Kidney (tissue), 14 donors: Measurements from ENCODE around the gene SOX6. TPM values are rescaled to one million over a fixed set of nuclear protein-coding genes. Genes with fewer than 3 reads are reported as not detected.

ENCODE experiments used
- DNase-seq, 5 donors: peaks; one replicate each; pipeline ENCODE4 v3.0.0-alpha.2; 2013 to 2020
- FAIRE-seq: peaks from 2 replicates; lab custom pipeline; 2012; peaks lifted over from hg19 to GRCh38; lab: Jason Lieb, UNC
- H3K27ac ChIP-seq, 2 donors: one replicate each; pipeline ENCODE4 v1.7.0; 2013; ENCODE audit warnings: low read depth in 2 of 2, low read length in 2 of 2, inconsistent platforms in 1 of 2
- H3K27me3 ChIP-seq: one replicate; pipeline ENCODE4 v1.7.1; 2013; ENCODE audit warnings: low read length, inconsistent platforms; ENCODE audit not compliant: control insufficient read depth, insufficient read depth
- H3K36me3 ChIP-seq, 3 donors: one replicate each; pipeline versions ENCODE4 v1.7.0 to v1.7.1; 2013; ENCODE audit warnings: low read length in 3 of 3, control low read depth in 1 of 3, inconsistent platforms in 1 of 3; ENCODE audit not compliant: insufficient read depth in 3 of 3, control insufficient read depth in 2 of 3
- H3K4me1 ChIP-seq, 3 donors: one replicate each; pipeline versions ENCODE4 v1.7.0 to v1.7.1; 2013; ENCODE audit warnings: low read length in 3 of 3, inconsistent platforms in 1 of 3, low read depth in 1 of 3; ENCODE audit not compliant: control insufficient read depth in 2 of 3, insufficient read depth in 2 of 3
- H3K4me3 ChIP-seq, 3 donors: one replicate each; pipeline versions ENCODE4 v1.7.0 to v1.8.1; 2013; ENCODE audit warnings: low read length in 3 of 3, control low read depth in 1 of 3, inconsistent platforms in 1 of 3
- H3K9ac ChIP-seq, 3 donors: one replicate each; pipeline versions ENCODE4 v1.7.0 to v1.7.1; 2013; ENCODE audit warnings: low read length in 3 of 3, control low read depth in 1 of 3, inconsistent platforms in 1 of 3
- H3K9me3 ChIP-seq, 3 donors: one replicate each; pipeline versions ENCODE4 v1.7.0 to v1.7.1; 2013; ENCODE audit warnings: low read length in 3 of 3, control low read depth in 1 of 3, inconsistent platforms in 1 of 3; ENCODE audit not compliant: control insufficient read depth in 2 of 3, insufficient read depth in 1 of 3
- CTCF ChIP-seq: IDR thresholded peaks from 3 replicates; pipeline ENCODE4 v1.5.1; 2012; ENCODE audit warnings: mild to moderate bottlenecking, moderate library complexity, borderline replicate concordance; ENCODE audit not compliant: insufficient read depth; ENCODE audit errors: extremely low read depth
- intact Hi-C: fragments of 100-400 bp; cut with DNase I; formaldehyde crosslinking; loops from one replicate; pipeline ENCODE4 v1.11.1; 2022
- polyA plus RNA-seq: library from polyadenylated mRNA; stranded (reverse); fragments of 350-450 nt; fragmentation: Illumina TruSeq; extraction: RNeasy Lipid Tissue Mini Kit (QIAGEN cat#74804); gene quantifications from one replicate; pipeline ENCODE4 v1.2.3, GENCODE V29; 2014; ENCODE audit warnings: low read depth, low replicate concordance; ENCODE audit not compliant: insufficient read depth
- total RNA-seq: library from RNA; stranded (reverse); fragmentation: NEBNext Ultra II Directional; extraction: Animal tissue kit (Norgen Biotek cat#: 25700); gene quantifications from one replicate; pipeline ENCODE4 v1.2.1, GENCODE V29; 2021
- donor health status: control.
- donor health status: control.
- donor health status: control.
- donor health status: control.
- donor health status: control.
- donor health status: DM: yes; HTN: yes; CAD: no.
- donor health status: Normal renal cell carcinoma (clear cell type).

Gene SOX6
- total and polyA plus RNA-seq, 2 donors from 2014 or later: 5.0 to 47.3 TPM

GRCh38 chr11:16215352-16215751 lies 141.0 kb downstream of the SOX6 start:
- FAIRE-seq (no peak), DNase-seq (no peak)
- Histone ChIP-seq H3K9me3 (no peaks in the 10 kb centered on the region), H3K27me3 (no peaks in the 10 kb centered on the region), H3K27ac (no peak overlapping the region), H3K9ac (no peak overlapping the region), H3K4me1 (no peaks in the 10 kb centered on the region), H3K4me3 (no peak overlapping the region), H3K36me3 (no peaks in the 10 kb centered on the region)
- no peak for TF ChIP-seq CTCF
- intact Hi-C loops: no loop called here

GRCh38 chr11:16211407-16211806 lies 144.9 kb downstream of the SOX6 start:
- no peak for FAIRE-seq
- H3K36me3 ChIP-seq: no peaks in the 10 kb centered on the region
- no peak overlapping the region for H3K27ac ChIP-seq

GRCh38 chr11:16204261-16204660 lies 152.1 kb downstream of the SOX6 start:
- FAIRE-seq (no peak), DNase-seq (no peak)
- Histone ChIP-seq H3K9ac (no peak overlapping the region), H3K36me3 (no peaks in the 10 kb centered on the region), H3K4me1 (no peaks in the 10 kb centered on the region), H3K9me3 (no peaks in the 10 kb centered on the region), H3K4me3 (no peak overlapping the region), H3K27ac (no peak overlapping the region), H3K27me3 (no peaks in the 10 kb centered on the region)
- no peak for TF ChIP-seq CTCF
- intact Hi-C loops: no loop called here

More at GRCh38 chr11:16211407-16211806, 144.9 kb downstream of the SOX6 start:
- no peak for DNase-seq
- TF ChIP-seq CTCF: no peak
- Histone ChIP-seq H3K9ac (no peak overlapping the region), H3K4me1 (no peaks in the 10 kb centered on the region), H3K27me3 (no peaks in the 10 kb centered on the region), H3K4me3 (no peak overlapping the region), H3K9me3 (no peaks in the 10 kb centered on the region)
- intact Hi-C loops: no loop called here

GRCh38 chr11:16195651-16196050 lies 160.7 kb downstream of the SOX6 start:
- H3K4me3 ChIP-seq: no peak overlapping the region
- no peak overlapping the region for H3K27ac ChIP-seq
- DNase-seq (no peak), FAIRE-seq (no peak)
- intact Hi-C loops: no loop called here
- no peak overlapping the region for H3K9ac ChIP-seq
- H3K4me1 ChIP-seq: peaks cover 0 to 3% (median 0%) of the 10 kb centered on the region in 3 donors
- H3K36me3 ChIP-seq: no peaks in the 10 kb centered on the region
- H3K9me3 ChIP-seq: no peaks in the 10 kb centered on the region
- no peaks in the 10 kb centered on the region for H3K27me3 ChIP-seq
- no peak for TF ChIP-seq CTCF
